H1 (cell line): ENCODE results near the gene SF3B1.

ENCODE experiments used
- CEBPB ChIP-seq: IDR thresholded peaks from 2 replicates; pipeline ENCODE4 v1.6.1; 2012; ENCODE audit warnings: low read depth, low read length
- CHD2 ChIP-seq: IDR thresholded peaks from 2 replicates; pipeline ENCODE4 v1.6.1; 2012; ENCODE audit warnings: low read length, improper control_type of control experiment
- CTCF ChIP-seq, 3 experiments: IDR thresholded peaks; 1 replicate in 2 of 3; 2 replicates in 1 of 3; pipeline versions ENCODE4 v1.5.1 to v1.6.1; 2011; ENCODE audit warnings: low read length in 3 of 3, mild to moderate bottlenecking in 3 of 3, inconsistent platforms in 2 of 3, low read depth in 1 of 3, moderate library complexity in 1 of 3; ENCODE audit not compliant: insufficient read depth in 1 of 3; ENCODE audit errors: control extremely low read depth in 1 of 3
- EP300 ChIP-seq, 2 experiments: IDR thresholded peaks; 1 replicate in 1 of 2; 2 replicates in 1 of 2; pipeline ENCODE4 v1.6.1; 2011 to 2012; ENCODE audit warnings: low read depth in 2 of 2, low read length in 2 of 2, mild to moderate bottlenecking in 2 of 2, borderline replicate concordance in 1 of 2, inconsistent platforms in 1 of 2, moderate library complexity in 1 of 2
- TCF12 ChIP-seq: IDR thresholded peaks from 2 replicates; pipeline ENCODE4 v1.6.1; 2011; ENCODE audit warnings: low read depth, mild to moderate bottlenecking, low read length

- TF ChIP-seq CEBPB (no peak), EP300 (IDR thresholded peaks at IDR 0.05; ENCODE audit: borderline replicate concordance in 1 of 2, low read depth in 2 of 2, low read length in 2 of 2) (no peak), CHD2 (no peak), TCF12 (no peak), CTCF (IDR thresholded peaks at IDR 0.05; ENCODE audit: control extremely low read depth in 1 of 3, insufficient read depth in 1 of 3, low read depth in 1 of 3, low read length in 3 of 3) (no peak)
Measured at GRCh38 chr2:197460649-197461048, 25.8 kb upstream of the SF3B1 start.
